Endothelial cell of umbilical vein (primary cell): Measurements from ENCODE around the gene RNF130. TPM values are rescaled to one million over a fixed set of nuclear protein-coding genes. Genes with fewer than 3 reads are reported as not detected.

Source experiments
- BruUV-seq: library from RNA; stranded (reverse); fragments of 400-500 nt; replicated peaks from 2 replicates; lab custom pipeline; 2021; lab: Mats Ljungman, UMichigan
- CTCF ChIA-PET: fragments of 300-600, 350-600 bp; sonication (Branson Sonifier 250); formaldehyde crosslinking; loops from one replicate; lab custom pipeline; 2021; ENCODE audit warnings: antibody characterized with exemption, inconsistent platforms; lab: Charles Lee
- POLR2A ChIA-PET: fragments of 300-600, 350-600 bp; sonication (Branson Sonifier 250); formaldehyde crosslinking; loops from one replicate; lab custom pipeline; 2021; ENCODE audit warnings: antibody characterized with exemption, inconsistent platforms; lab: Charles Lee
- DNase-seq: peaks from one replicate; pipeline ENCODE4 v3.0.0-alpha.2; 2011; ENCODE audit warnings: low read depth, low spot score
- FAIRE-seq: peaks from 2 replicates; lab custom pipeline; 2011; peaks lifted over from hg19 to GRCh38; lab: Jason Lieb, UNC
- H2AFZ ChIP-seq: 2 replicates; pipeline ENCODE4 v1.6.0; 2012; ENCODE audit warnings: low read depth, low read length, control low read depth, inconsistent platforms
- H3K27ac ChIP-seq: 2 replicates; pipeline ENCODE4 v1.5.1; 2011; ENCODE audit warnings: low read depth, mild to moderate bottlenecking, control low read depth, low read length, moderate library complexity; ENCODE audit not compliant: insufficient read depth
- H3K27me3 ChIP-seq, 2 experiments: 2 replicates each; pipeline versions ENCODE4 v1.6.0 to v1.6.1; 2011; ENCODE audit warnings: low read length in 2 of 2, mixed read lengths in 1 of 2; ENCODE audit not compliant: control insufficient read depth in 2 of 2, insufficient read depth in 2 of 2
- H3K36me3 ChIP-seq, 2 experiments: 2 replicates in 1 of 2; 3 replicates in 1 of 2; pipeline ENCODE4 v1.5.1; 2011; ENCODE audit warnings: low read length in 2 of 2, mild to moderate bottlenecking in 1 of 2, moderate library complexity in 1 of 2; ENCODE audit not compliant: control insufficient read depth in 2 of 2, insufficient read depth in 2 of 2; ENCODE audit errors: extremely low read depth in 1 of 2
- H3K4me1 ChIP-seq: 3 replicates; pipeline ENCODE4 v1.5.1; 2011; ENCODE audit warnings: mild to moderate bottlenecking, low read length; ENCODE audit not compliant: control insufficient read depth, insufficient read depth; ENCODE audit errors: extremely low read depth
- H3K4me2 ChIP-seq: 2 replicates; pipeline ENCODE4 v1.6.1; 2011; ENCODE audit warnings: low read length, control low read depth, mixed read lengths; ENCODE audit not compliant: insufficient read depth
- H3K4me3 ChIP-seq, 3 experiments: fragments of 200-600 bp in 1 of 3; sonication (generic), shearing (Covaris generic) in 1 of 3; replicated peaks in 1 of 3; 2 replicates each; pipeline ENCODE4 v1.5.1; 2011 to 2016; ENCODE audit warnings: control low read depth in 3 of 3, low read length in 3 of 3, mild to moderate bottlenecking in 2 of 3, inconsistent platforms in 1 of 3, low read depth in 1 of 3, moderate library complexity in 1 of 3; ENCODE audit not compliant: insufficient read depth in 1 of 3
- H3K79me2 ChIP-seq: 2 replicates; pipeline ENCODE4 v1.6.0; 2012; ENCODE audit warnings: low read length, inconsistent platforms; ENCODE audit not compliant: control insufficient read depth, insufficient read depth
- H3K9ac ChIP-seq: replicated peaks from 2 replicates; pipeline ENCODE3; 2011; ENCODE audit warnings: low read length, control low read depth; ENCODE audit not compliant: insufficient read depth; ENCODE audit errors: extremely low read depth
- H3K9me1 ChIP-seq: replicated peaks from 3 replicates; pipeline ENCODE4 v1.6.0; 2011; ENCODE audit warnings: mild to moderate bottlenecking, low read length; ENCODE audit not compliant: control insufficient read depth, insufficient read depth; ENCODE audit errors: extremely low read depth
- H3K9me3 ChIP-seq: replicated peaks from 2 replicates; pipeline ENCODE4 v1.5.1; 2012; ENCODE audit warnings: low read length, inconsistent platforms; ENCODE audit not compliant: control insufficient read depth, insufficient read depth
- H4K20me1 ChIP-seq: replicated peaks from 2 replicates; pipeline ENCODE3; 2011; ENCODE audit warnings: mild to moderate bottlenecking, low read length; ENCODE audit not compliant: control insufficient read depth, insufficient read depth; ENCODE audit errors: extremely low read depth
- CTCF ChIP-seq, 2 donors: IDR thresholded peaks; 1 replicate in 1 of 2; 2 replicates in 1 of 2; pipeline ENCODE4 v1.5.1; 2011; ENCODE audit warnings: low read length in 2 of 2, mild to moderate bottlenecking in 2 of 2, moderate library complexity in 2 of 2, control low read depth in 1 of 2, inconsistent platforms in 1 of 2, low read depth in 1 of 2; ENCODE audit not compliant: insufficient read depth in 1 of 2; ENCODE audit errors: extremely low read depth in 1 of 2
- EZH2 ChIP-seq: IDR thresholded peaks from 2 replicates; pipeline ENCODE4 v1.6.1; 2012; ENCODE audit warnings: borderline replicate concordance, low read depth, mild to moderate bottlenecking, moderate library complexity, low read length, inconsistent platforms; ENCODE audit not compliant: severe bottlenecking
- FOS ChIP-seq: IDR thresholded peaks from 2 replicates; pipeline ENCODE4 v1.6.1; 2011; ENCODE audit warnings: mild to moderate bottlenecking, low read length, moderate library complexity, borderline replicate concordance; ENCODE audit not compliant: insufficient read depth
- GATA2 ChIP-seq: IDR thresholded peaks from 2 replicates; pipeline ENCODE4 v1.7.0; 2011; ENCODE audit warnings: low read depth, mild to moderate bottlenecking, moderate library complexity, mixed read lengths, low read length; ENCODE audit not compliant: insufficient read length, insufficient read depth
- JUN ChIP-seq: IDR thresholded peaks from 2 replicates; pipeline ENCODE4 v1.6.1; 2011; ENCODE audit warnings: borderline replicate concordance, low read depth; ENCODE audit not compliant: insufficient read length, insufficient read depth
- MAX ChIP-seq: IDR thresholded peaks from 2 replicates; pipeline ENCODE4 v1.6.1; 2011; ENCODE audit not compliant: insufficient read depth, insufficient read length
- MYC ChIP-seq: IDR thresholded peaks from one replicate; pipeline ENCODE4 v1.6.1; 2011; ENCODE audit warnings: mild to moderate bottlenecking, low read depth, low read length
- POLR2A ChIP-seq: IDR thresholded peaks from 2 replicates; pipeline ENCODE4 v1.6.1; 2012; ENCODE audit warnings: low read depth, mild to moderate bottlenecking, control low read depth, low read length
- POLR2AphosphoS5 ChIP-seq: IDR thresholded peaks from 2 replicates; pipeline ENCODE4 v1.6.1; 2012; ENCODE audit warnings: low read depth, mild to moderate bottlenecking, control low read depth, low read length, moderate library complexity; ENCODE audit not compliant: insufficient read depth
- dilution Hi-C: fragments of 300-500 bp; cut with MboI; formaldehyde crosslinking; loops from one replicate; pipeline ENCODE4 v1.15.0; 2019; ENCODE audit warnings: low sequenced_read_pairs; ENCODE audit not compliant: extremely low pct_ligation_motif_present
- intact Hi-C: fragments of 100-400 bp; cut with micrococcal nuclease; formaldehyde crosslinking; loops from one replicate; pipeline ENCODE4 v1.10.0; 2022
- polyA plus RNA-seq, 4 experiments: library from polyadenylated mRNA; depleted of rRNA in 3 of 4; stranded (reverse) in 3 of 4; unstranded in 1 of 4; fragments of >200 nt; gene quantifications; 2 replicates each; pipeline versions ENCODE4 v1.2.1 to v1.2.3, GENCODE V29; 2011 to 2012; ENCODE audit warnings: missing spikeins in 1 of 4
- total RNA-seq: library from RNA; stranded (reverse); gene quantifications from 2 replicates; pipeline ENCODE4 v1.2.3, GENCODE V29; 2021

The RNF130 gene
- total and polyA plus RNA-seq, 2 donors (not counting 3 experiments of a cell fraction or from before 2014, with no cell fraction given), result 43.0 to 43.1 TPM

- BruUV-seq, result no TSS peak
- no peaks in the 10 kb centered on the region for H4K20me1 ChIP-seq
- FAIRE-seq (no peak), DNase-seq (no peak)
- no peaks in the 10 kb centered on the region for H3K79me2 ChIP-seq
- no peaks in the 10 kb centered on the region for H3K9me3 ChIP-seq
- H3K9me1 ChIP-seq, result no peaks in the 10 kb centered on the region
- ChIA-PET POLR2A (no interaction called here), CTCF (no interaction called here)
- intact Hi-C loops (no loop called here), dilution Hi-C loops (no loop called here)
- no peak overlapping the region for H2AFZ ChIP-seq
- no peak for TF ChIP-seq JUN
- no peak for TF ChIP-seq CTCF (IDR thresholded peaks at IDR 0.05; ENCODE audit: extremely low read depth in 1 of 2, insufficient read depth in 1 of 2, low read depth in 1 of 2, low read length in 2 of 2)
- no peak for TF ChIP-seq MAX
- no peak for TF ChIP-seq GATA2
- TF ChIP-seq FOS, result no peak
- no peak for TF ChIP-seq MYC
- no peak for TF ChIP-seq POLR2A
- no peak for TF ChIP-seq EZH2
- no peak for TF ChIP-seq POLR2AphosphoS5
- peaks cover 0 to 7% of the 10 kb centered on the region in 2 experiments for H3K36me3 ChIP-seq
- no peak overlapping the region for H3K4me3 ChIP-seq
- H3K27me3 ChIP-seq, result no peaks in the 10 kb centered on the region
- no peaks in the 10 kb centered on the region for H3K4me1 ChIP-seq
- no peak overlapping the region for H3K9ac ChIP-seq
- no peak overlapping the region for H3K27ac ChIP-seq
- H3K4me2 ChIP-seq, result no peak overlapping the region
These were observed 104.1 kb downstream of the RNF130 start for GRCh38 chr5:179967489-179967888.
